Endodermal cell (in vitro differentiated cells): Measurements from ENCODE around the gene SIGLEC6. TPM values are rescaled to one million over a fixed set of nuclear protein-coding genes. Genes with fewer than 3 reads are reported as not detected.

Experiments
- DNase-seq: peaks from one replicate; pipeline ENCODE4 v3.0.0-alpha.2; 2017
- H3K27ac ChIP-seq: 2 replicates; pipeline ENCODE4 v1.5.1; 2013; ENCODE audit warnings: mild to moderate bottlenecking, low read depth, low read length, moderate library complexity
- H3K27me3 ChIP-seq: 2 replicates; pipeline ENCODE4 v1.6.1; 2013; ENCODE audit warnings: mild to moderate bottlenecking, low read length, moderate library complexity; ENCODE audit not compliant: insufficient read depth, control insufficient read depth, poor library complexity, severe bottlenecking
- H3K36me3 ChIP-seq: 2 replicates; pipeline ENCODE4 v1.7.0; 2013; ENCODE audit warnings: mild to moderate bottlenecking, low read length, moderate library complexity; ENCODE audit not compliant: control insufficient read depth, insufficient read depth
- H3K4me1 ChIP-seq: one replicate; pipeline ENCODE4 v1.7.0; 2013; ENCODE audit warnings: low read length; ENCODE audit not compliant: control insufficient read depth, insufficient read depth
- H3K4me3 ChIP-seq: 2 replicates; pipeline ENCODE4 v1.5.1; 2013; ENCODE audit warnings: mild to moderate bottlenecking, low read length, moderate library complexity
- H3K9ac ChIP-seq: 2 replicates; pipeline ENCODE4 v1.6.1; 2013; ENCODE audit warnings: mild to moderate bottlenecking, low read length, moderate library complexity; ENCODE audit not compliant: poor library complexity, severe bottlenecking; ENCODE audit errors: extremely low read depth
- H3K9me3 ChIP-seq: 2 replicates; pipeline ENCODE4 v1.6.1; 2013; ENCODE audit warnings: mild to moderate bottlenecking, low read length, moderate library complexity; ENCODE audit not compliant: control insufficient read depth
- H3K27ac Mint-ChIP-seq: 2 replicates; pipeline ENCODE4 v1.8.0; 2020; ENCODE audit warnings: mixed read lengths
- H3K27me3 Mint-ChIP-seq: 2 replicates; pipeline ENCODE4 v1.8.0; 2021; ENCODE audit warnings: mild to moderate bottlenecking, mixed read lengths; ENCODE audit not compliant: insufficient read depth
- H3K36me3 Mint-ChIP-seq: 2 replicates; pipeline ENCODE4 v1.8.0; 2020; ENCODE audit warnings: low read depth, mixed read lengths
- H3K4me1 Mint-ChIP-seq: 2 replicates; pipeline ENCODE4 v1.8.0; 2020; ENCODE audit warnings: mixed read lengths
- H3K4me3 Mint-ChIP-seq: 2 replicates; pipeline ENCODE4 v1.8.0; 2020; ENCODE audit warnings: mild to moderate bottlenecking, moderate library complexity, mixed read lengths
- H3K9me3 Mint-ChIP-seq: 2 replicates; pipeline ENCODE4 v1.8.0; 2020; ENCODE audit warnings: mild to moderate bottlenecking, mixed read lengths
- WGBS, 2 experiments: methylation state at CpG; one replicate each; pipeline versions ENCODE4 v1.1.5 to v1.1.7; 2013; ENCODE audit warnings: missing lambda C conversion rate in 2 of 2, mixed read lengths in 1 of 2; ENCODE audit not compliant: insufficient coverage in 1 of 2, insufficient read length in 1 of 2; 5-methylcytosine and 5-hydroxymethylcytosine counted together
- total RNA-seq, 2 donors: library from RNA; stranded (reverse); fragmentation: NEBNext Ultra II Directional in 1 of 2; extraction: Animal tissue kit (Norgen Biotek cat#: 25700) in 1 of 2; gene quantifications; 2 replicates in 1 of 2; 3 replicates in 1 of 2; pipeline ENCODE4 v1.2.1, GENCODE V29; 2021
- TF ChIP-seq, protein P1 (sequence below): fragments of 200-600 bp; sonication (generic); conservative IDR thresholded peaks from 2 replicates; pipeline ENCODE4 v1.5.0; 2021; ENCODE audit warnings: antibody characterized with exemption, mild to moderate bottlenecking

The SIGLEC6 gene
- total RNA-seq, 2 donors from 2014 or later = 0.26 TPM; not detected in 1

DNA sequence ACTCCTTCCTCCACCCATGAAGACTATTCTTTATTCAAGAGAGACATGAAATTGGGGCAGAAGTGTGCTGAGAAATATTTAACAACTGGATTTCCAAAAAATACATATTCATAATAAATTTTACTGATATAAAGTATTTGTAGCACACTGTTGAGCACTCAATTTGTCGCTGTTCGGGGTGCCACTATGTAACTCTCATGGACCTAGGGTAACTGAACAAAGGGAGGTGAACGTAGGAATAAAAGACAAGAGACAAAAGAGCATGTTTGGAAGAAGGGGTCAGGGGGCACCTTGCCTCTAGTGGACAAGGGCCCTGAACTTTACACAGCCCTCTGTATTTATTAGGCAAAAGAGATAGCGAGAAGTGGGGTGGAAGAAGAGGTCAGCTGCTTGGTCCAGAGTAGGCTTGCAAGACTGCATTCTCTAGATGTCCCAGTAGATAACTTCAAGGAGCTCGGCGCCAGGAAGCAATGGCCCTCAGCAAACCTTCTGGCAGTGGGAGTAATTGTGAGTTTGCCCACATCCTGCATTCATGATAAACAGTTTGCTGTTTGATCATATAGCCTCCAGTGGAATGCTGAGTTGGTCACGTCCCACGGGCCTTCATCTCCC lies 35.1 kb upstream of the SIGLEC6 start:
- TF ChIP-seq, protein P1, sequence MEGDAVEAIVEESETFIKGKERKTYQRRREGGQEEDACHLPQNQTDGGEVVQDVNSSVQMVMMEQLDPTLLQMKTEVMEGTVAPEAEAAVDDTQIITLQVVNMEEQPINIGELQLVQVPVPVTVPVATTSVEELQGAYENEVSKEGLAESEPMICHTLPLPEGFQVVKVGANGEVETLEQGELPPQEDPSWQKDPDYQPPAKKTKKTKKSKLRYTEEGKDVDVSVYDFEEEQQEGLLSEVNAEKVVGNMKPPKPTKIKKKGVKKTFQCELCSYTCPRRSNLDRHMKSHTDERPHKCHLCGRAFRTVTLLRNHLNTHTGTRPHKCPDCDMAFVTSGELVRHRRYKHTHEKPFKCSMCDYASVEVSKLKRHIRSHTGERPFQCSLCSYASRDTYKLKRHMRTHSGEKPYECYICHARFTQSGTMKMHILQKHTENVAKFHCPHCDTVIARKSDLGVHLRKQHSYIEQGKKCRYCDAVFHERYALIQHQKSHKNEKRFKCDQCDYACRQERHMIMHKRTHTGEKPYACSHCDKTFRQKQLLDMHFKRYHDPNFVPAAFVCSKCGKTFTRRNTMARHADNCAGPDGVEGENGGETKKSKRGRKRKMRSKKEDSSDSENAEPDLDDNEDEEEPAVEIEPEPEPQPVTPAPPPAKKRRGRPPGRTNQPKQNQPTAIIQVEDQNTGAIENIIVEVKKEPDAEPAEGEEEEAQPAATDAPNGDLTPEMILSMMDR = no peak
- DNase-seq = no peak
- Mint-ChIP-seq H3K27me3 (peaks cover 60% of the 10 kb centered on the region), H3K36me3 (no peaks in the 10 kb centered on the region), H3K4me1 (peaks cover 2% of the 10 kb centered on the region), H3K9me3 (no peaks in the 10 kb centered on the region), H3K27ac (no peak overlapping the region), H3K4me3 (no peak overlapping the region)
- no peak overlapping the region for H3K9ac ChIP-seq
- no peaks in the 10 kb centered on the region for H3K4me1 ChIP-seq
- WGBS, 2 experiments = 78 to 100% methylated on average over 1 to 6 of the region's 8 CpGs
- no peaks in the 10 kb centered on the region for H3K36me3 ChIP-seq
- no peak overlapping the region for H3K27ac ChIP-seq
- no peaks in the 10 kb centered on the region for H3K9me3 ChIP-seq
- H3K4me3 ChIP-seq = no peak overlapping the region
- H3K27me3 ChIP-seq = peaks cover 68% of the 10 kb centered on the region

DNA sequence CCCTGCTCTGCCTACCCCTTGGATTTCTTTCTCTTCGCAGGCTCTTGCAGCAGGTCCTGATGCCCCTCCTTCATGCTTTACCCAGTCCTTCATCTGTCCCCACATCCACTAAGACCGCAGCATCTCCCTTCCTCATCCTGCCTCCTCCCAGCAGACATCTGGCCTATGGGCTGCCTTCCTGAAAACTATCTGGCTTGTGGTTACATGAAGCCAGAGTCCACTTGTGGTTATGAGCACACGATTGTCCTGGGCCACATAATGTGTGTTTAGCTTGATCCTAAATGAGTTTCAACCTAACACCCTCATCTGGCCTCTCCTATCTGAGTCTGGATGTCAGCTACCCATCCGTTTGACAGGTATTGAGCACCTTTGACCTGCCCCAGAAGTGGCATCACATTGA lies 34.1 kb upstream of the SIGLEC6 start:
- H3K9me3 Mint-ChIP-seq = no peaks in the 10 kb centered on the region
- 57 to 74% methylated on average over 4 of the region's 4 CpGs for WGBS, 2 experiments
- H3K4me3 Mint-ChIP-seq = no peak overlapping the region
- Histone ChIP-seq H3K36me3 (no peaks in the 10 kb centered on the region), H3K9me3 (no peaks in the 10 kb centered on the region), H3K27me3 (peaks cover 72% of the 10 kb centered on the region), H3K4me3 (no peak overlapping the region), H3K4me1 (no peaks in the 10 kb centered on the region), H3K27ac (no peak overlapping the region), H3K9ac (no peak overlapping the region)
- no peaks in the 10 kb centered on the region for H3K36me3 Mint-ChIP-seq
- TF ChIP-seq, protein P1 = no peak
- H3K27me3 Mint-ChIP-seq = peaks cover 65% of the 10 kb centered on the region
- H3K4me1 Mint-ChIP-seq = no peaks in the 10 kb centered on the region
- no peak overlapping the region for H3K27ac Mint-ChIP-seq
- no peak for DNase-seq

DNA sequence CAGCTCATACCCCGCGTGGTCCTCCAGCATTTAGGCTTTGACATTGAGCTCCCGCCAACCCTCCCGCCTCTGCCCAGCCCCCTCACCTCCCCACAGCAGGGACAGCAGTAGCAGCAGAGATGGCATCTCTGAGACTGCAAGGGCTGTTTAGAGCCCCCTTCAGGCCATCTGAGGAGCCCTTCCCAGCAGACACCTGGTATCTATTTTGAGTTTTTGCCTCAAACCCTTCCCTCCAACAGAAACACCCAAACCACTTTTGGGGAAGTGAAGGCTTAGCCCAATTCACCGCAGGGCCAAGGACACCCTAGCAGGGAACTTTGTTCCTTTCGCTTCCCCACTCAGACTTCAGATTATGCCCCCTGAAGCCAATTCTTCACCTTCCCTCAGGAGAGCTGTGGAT lies 33.3 kb upstream of the SIGLEC6 start:
- TF ChIP-seq, protein P1 = peak; percentile 68
- no peak overlapping the region for H3K4me3 Mint-ChIP-seq
- Histone ChIP-seq H3K27ac (no peak overlapping the region), H3K9ac (no peak overlapping the region), H3K27me3 (peaks cover 80% of the 10 kb centered on the region), H3K4me1 (no peaks in the 10 kb centered on the region), H3K9me3 (no peaks in the 10 kb centered on the region), H3K4me3 (no peak overlapping the region), H3K36me3 (no peaks in the 10 kb centered on the region)
- no peaks in the 10 kb centered on the region for H3K9me3 Mint-ChIP-seq
- H3K36me3 Mint-ChIP-seq = no peaks in the 10 kb centered on the region
- DNase-seq = peak; percentile 55
- H3K27ac Mint-ChIP-seq = no peak overlapping the region
- peaks cover 69% of the 10 kb centered on the region for H3K27me3 Mint-ChIP-seq
- H3K4me1 Mint-ChIP-seq = no peaks in the 10 kb centered on the region
- WGBS, 2 experiments = 46% methylated on average over 6 of the region's 6 CpGs; no CpG with 5 or more reads in 1 of the 2 experiments
